Endothelial cell of umbilical vein (primary cell): ENCODE results near the gene KCNF1.

Source experiments
- POLR2A ChIP-seq: IDR thresholded peaks from 2 replicates; pipeline ENCODE4 v1.6.1; 2012; ENCODE audit warnings: low read depth, mild to moderate bottlenecking, control low read depth, low read length
- POLR2AphosphoS5 ChIP-seq: IDR thresholded peaks from 2 replicates; pipeline ENCODE4 v1.6.1; 2012; ENCODE audit warnings: low read depth, mild to moderate bottlenecking, control low read depth, low read length, moderate library complexity; ENCODE audit not compliant: insufficient read depth
- TF ChIP-seq, protein P1 (sequence below), 2 donors: IDR thresholded peaks; 1 replicate in 1 of 2; 2 replicates in 1 of 2; pipeline ENCODE4 v1.5.1; 2011; ENCODE audit warnings: low read length in 2 of 2, mild to moderate bottlenecking in 2 of 2, moderate library complexity in 2 of 2, control low read depth in 1 of 2, inconsistent platforms in 1 of 2, low read depth in 1 of 2; ENCODE audit not compliant: insufficient read depth in 1 of 2; ENCODE audit errors: extremely low read depth in 1 of 2
- TF ChIP-seq, protein P2 (sequence below): IDR thresholded peaks from 2 replicates; pipeline ENCODE4 v1.6.1; 2011; ENCODE audit not compliant: insufficient read depth, insufficient read length

DNA sequence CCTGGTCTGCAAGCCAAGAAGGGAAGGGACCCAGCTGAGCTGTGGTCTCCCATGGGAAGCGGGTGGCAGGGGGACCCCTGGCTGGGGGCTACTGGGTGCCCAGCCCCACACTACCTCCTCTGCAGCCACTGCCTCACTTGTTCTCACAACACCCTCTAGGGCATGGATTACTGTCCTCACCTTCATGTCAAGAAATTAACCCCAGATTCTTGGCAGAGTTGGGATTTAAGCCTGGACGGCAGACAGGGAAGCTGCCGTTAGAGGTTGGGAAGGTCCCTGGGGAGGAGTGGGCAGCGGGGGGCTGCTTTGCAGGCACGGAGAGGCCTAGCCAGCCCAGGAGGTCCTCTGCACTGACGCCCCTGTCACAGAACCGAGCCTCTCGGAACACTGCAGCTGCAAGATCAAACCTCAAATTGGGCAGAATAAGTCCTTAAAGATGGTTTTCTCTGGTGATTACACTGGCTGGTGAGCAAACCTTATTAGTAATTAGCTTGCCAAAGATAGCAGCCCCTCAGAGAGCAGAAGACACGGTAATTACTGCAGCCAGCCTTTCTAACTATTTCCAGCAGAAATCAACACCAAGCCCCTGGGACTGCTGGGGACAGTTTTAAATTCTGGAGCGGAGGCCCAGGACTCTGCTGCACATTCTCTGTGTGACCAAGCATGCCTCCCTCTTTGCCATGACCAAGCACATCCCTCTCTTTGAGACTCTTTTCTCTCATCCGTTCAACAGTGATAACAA is 35.9 kb downstream of the KCNF1 start:
- TF ChIP-seq, protein P1, sequence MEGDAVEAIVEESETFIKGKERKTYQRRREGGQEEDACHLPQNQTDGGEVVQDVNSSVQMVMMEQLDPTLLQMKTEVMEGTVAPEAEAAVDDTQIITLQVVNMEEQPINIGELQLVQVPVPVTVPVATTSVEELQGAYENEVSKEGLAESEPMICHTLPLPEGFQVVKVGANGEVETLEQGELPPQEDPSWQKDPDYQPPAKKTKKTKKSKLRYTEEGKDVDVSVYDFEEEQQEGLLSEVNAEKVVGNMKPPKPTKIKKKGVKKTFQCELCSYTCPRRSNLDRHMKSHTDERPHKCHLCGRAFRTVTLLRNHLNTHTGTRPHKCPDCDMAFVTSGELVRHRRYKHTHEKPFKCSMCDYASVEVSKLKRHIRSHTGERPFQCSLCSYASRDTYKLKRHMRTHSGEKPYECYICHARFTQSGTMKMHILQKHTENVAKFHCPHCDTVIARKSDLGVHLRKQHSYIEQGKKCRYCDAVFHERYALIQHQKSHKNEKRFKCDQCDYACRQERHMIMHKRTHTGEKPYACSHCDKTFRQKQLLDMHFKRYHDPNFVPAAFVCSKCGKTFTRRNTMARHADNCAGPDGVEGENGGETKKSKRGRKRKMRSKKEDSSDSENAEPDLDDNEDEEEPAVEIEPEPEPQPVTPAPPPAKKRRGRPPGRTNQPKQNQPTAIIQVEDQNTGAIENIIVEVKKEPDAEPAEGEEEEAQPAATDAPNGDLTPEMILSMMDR (IDR thresholded peaks at IDR 0.05; ENCODE audit: extremely low read depth in 1 of 2, insufficient read depth in 1 of 2, low read depth in 1 of 2, low read length in 2 of 2) = no peak
- TF ChIP-seq POLR2AphosphoS5 (no peak), POLR2A (no peak)
- TF ChIP-seq, protein P2, sequence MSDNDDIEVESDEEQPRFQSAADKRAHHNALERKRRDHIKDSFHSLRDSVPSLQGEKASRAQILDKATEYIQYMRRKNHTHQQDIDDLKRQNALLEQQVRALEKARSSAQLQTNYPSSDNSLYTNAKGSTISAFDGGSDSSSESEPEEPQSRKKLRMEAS = no peak
